GM10847 (cell line): ENCODE results near the gene FNDC3A.

Source experiments
- POLR2A ChIP-seq: IDR thresholded peaks from 2 replicates; pipeline ENCODE4 v1.6.1; 2011; ENCODE audit not compliant: insufficient read length; ENCODE audit errors: extremely low read depth

Gene FNDC3A

DNA sequence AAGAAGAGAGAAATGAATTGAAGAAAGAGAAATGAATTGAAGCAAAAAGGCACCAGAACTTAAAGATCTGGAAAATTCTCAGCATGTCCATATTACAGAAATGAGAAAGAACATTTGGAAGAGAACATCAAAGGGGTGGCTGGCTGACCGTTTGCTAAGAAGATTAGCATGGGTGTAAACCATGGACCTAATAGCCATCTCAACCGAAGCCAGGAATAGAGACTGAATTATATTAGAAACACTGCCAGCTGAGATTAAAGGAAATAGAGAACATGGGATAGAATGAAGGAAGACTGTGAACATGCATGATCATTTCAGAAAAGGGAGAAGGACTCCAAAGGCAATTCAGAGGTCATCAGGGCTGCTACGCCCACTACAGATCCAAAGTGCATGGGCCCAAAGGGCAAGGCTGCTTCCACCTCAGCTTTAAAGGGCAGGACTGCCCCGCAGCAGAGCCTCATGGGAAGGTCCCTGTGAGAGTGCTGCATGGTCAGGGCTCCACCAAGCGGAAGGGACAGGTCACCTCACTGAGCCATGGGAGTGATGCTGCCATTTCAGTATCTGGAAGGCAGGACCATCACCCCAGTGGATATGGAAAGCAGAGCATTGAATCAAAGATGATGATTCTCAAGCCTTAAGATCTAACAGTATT is 23.1 kb downstream of the FNDC3A start:
- no peak for TF ChIP-seq POLR2A

- no peak for TF ChIP-seq POLR2A
Measured at GRCh38 chr13:49000247-49000646, 24.5 kb downstream of the FNDC3A start.

DNA sequence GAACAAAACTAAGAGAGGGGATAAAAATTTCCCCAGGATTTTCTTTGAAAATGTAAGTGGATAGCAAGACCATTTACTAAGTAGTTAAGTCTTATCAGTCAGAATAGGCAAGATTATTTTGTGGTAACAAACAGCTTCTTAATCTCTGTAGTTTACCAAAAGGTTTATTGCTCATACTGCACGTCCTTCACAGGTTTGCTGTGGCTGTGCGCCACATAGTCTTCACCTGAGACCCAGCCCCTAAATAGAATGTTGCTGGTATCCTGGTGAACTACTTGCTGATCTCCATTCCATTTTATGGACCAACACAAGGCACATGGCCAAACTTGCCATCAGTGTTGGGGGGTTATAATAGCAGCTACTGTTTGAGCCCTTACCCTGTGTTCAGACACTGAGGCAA is 44.6 kb downstream of the FNDC3A start:
- no peak for TF ChIP-seq POLR2A

DNA sequence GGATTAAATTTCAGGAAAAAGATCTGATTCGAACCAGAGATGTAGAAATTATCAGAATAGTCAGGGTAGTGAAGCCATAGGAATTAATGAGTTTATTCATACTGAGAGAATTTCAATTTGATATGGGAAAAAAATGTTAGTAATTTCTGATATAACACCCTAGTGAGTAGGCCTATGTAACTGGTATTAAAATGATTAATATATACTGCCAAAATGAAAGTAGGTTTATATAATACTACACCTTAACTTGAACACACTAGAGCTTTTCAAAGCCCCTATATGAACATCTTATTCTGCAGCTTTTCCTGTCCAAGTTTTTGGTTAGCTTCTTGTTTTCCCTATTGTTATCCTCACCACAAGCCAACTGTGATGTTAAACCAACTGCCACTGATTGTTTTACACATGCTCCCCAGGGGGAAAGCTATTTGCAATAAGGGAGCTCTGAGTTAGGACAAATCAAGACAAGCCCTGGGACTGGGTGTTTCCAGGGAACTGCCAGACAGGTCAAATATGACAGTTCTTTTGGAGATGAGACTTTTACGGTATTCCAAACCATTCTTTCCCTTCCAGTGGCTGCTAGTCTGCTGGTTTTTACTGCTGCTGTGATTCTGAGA is 45.3 kb downstream of the FNDC3A start:
- no peak for TF ChIP-seq POLR2A

DNA sequence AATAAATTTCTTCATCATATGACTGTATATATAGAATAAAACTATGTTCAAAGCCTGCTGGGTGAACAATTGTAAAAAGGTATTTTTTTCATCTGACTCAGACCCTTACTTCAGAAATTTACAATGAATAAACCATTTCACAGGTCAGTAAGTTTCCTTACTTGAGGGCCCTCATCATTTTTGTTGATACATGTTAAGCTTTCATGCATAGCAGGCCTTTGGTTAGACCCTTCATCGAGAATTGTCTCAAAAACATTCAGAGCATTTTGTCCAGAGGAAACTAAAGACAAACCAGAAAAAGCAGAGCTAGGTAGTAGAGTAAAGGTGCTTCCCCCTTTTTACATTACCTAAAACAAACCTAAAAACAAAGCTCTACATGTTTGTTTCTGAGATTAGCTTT is 46.2 kb downstream of the FNDC3A start:
- TF ChIP-seq POLR2A, result no peak

GRCh38 chr13:49022472-49023144 is 46.9 kb downstream of the FNDC3A start:
- no peak for TF ChIP-seq POLR2A

DNA sequence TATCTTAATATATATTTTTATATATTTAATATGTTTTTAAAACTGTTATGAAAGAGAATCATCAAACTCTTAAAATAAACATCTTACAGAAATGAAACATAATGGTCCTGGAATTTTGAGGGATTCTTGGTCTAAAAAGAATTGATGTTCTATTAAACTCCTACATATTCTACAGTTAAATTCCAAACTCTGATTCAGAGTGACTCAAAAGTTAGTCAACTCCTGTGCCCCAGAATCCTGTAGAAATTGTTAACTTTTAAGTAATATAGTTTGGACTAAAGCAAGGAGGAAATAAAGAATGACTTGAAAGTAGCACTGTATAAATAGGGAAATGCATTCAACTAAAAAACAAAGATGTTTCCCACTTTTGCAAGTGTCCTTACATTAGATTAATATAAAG is 47.7 kb downstream of the FNDC3A start:
- TF ChIP-seq POLR2A, result no peak

DNA sequence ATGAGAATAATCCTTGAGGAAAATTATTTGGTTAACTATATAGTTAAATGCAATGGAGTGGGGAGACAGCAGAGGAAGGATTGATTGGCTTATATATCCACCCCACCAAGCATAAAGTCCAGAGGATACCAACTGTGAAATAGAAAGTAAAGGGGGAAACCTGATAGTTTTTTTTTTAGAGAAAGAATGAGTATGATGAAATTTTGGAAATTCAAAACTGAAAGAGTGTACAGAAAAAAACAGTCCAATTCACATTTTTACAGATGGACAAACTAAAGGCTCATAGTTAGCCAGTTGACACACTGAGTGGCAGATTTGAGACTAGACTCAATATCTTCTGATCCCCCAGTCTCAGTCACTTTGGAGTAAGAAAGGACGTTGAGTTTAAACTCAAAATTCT is 51.1 kb downstream of the FNDC3A start:
- TF ChIP-seq POLR2A, result no peak

- no peak for TF ChIP-seq POLR2A
Measured at GRCh38 chr13:49029570-49029969, 53.9 kb downstream of the FNDC3A start.

DNA sequence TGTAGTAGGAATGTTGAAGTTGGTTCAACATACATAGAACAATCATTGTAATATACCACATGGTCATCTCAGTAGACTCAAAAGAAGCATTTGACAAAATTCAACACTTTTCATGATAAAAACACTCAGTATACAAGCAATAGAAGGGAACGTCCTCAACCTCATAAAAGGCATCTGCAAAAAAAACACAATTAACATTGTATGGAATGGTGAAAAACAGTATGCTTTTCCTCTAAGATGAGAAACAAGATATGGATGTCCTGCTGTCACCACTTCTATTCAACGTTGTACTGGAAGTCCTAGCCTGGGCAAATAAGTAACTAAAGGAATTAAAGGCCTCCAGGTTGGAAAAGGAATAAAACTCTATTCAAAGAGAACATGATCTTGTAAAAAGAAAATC is 54.5 kb downstream of the FNDC3A start:
- no peak for TF ChIP-seq POLR2A

DNA sequence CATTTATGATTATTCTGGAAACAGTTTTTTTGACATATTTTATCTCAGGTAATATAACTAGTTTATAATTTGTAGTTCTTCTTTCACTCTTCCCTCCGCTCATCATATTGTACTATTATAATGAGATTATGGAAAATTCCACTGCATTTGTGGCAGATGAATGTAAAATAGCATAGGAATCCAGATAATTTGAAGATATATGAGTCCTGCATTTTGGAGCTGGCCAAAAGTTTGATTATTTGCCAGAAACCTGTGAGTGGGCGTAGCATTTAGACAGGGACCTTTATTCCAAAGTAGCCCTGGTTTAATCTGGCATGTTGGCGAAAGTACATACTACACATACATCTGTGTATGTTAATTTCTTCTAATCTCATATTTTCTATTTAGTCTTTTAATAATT is 65.2 kb downstream of the FNDC3A start:
- TF ChIP-seq POLR2A, result no peak

GRCh38 chr13:49042476-49042875 is 66.8 kb downstream of the FNDC3A start:
- TF ChIP-seq POLR2A, result no peak

DNA sequence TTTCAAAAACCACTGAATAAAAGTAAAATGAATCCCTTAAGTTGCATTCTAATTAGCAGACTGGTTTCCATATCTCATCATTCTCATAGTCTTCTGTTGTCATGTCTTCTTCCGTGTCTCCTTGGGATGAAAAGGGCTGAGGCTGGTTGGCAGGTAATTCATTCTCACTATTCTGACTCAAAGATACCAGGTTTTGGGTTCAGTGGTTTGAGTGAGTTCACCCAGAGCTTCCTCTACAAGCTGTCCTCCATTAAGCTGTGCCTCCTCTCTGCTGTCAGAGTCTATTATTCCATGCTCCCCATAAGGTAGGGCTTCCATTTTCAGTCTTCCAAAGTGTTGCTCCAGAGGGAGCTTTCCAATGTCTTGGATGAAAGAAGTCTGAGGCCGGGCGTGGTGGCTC is 68.3 kb downstream of the FNDC3A start:
- no peak for TF ChIP-seq POLR2A

GRCh38 chr13:49044836-49045235 is 69.1 kb downstream of the FNDC3A start:
- no peak for TF ChIP-seq POLR2A

GRCh38 chr13:49046002-49046401 is 70.3 kb downstream of the FNDC3A start:
- TF ChIP-seq POLR2A, result no peak

- no peak for TF ChIP-seq POLR2A
Measured at GRCh38 chr13:49046519-49046918, 70.8 kb downstream of the FNDC3A start.
